Mesothelial cell of epicardium (in vitro differentiated cells): ENCODE measurements around the gene RUSF1. TPM values are rescaled to one million over a fixed set of nuclear protein-coding genes. Genes with fewer than 3 reads are reported as not detected.

Experiments used
- DNase-seq, 2 experiments: peaks; one replicate each; pipeline ENCODE4 v3.0.0; 2021; ENCODE audit warnings: low spot score in 2 of 2; ENCODE audit not compliant: unreplicated experiment in 2 of 2
- H3K27ac Mint-ChIP-seq: 2 replicates; pipeline ENCODE4 v1.8.0; 2021; ENCODE audit warnings: mixed read lengths
- H3K27me3 Mint-ChIP-seq: 2 replicates; pipeline ENCODE4 v1.8.0; 2021; ENCODE audit warnings: low read depth, mixed read lengths
- H3K36me3 Mint-ChIP-seq: 2 replicates; pipeline ENCODE4 v1.8.0; 2021; ENCODE audit warnings: mixed read lengths
- H3K4me1 Mint-ChIP-seq: 2 replicates; pipeline ENCODE4 v1.8.0; 2021; ENCODE audit warnings: mixed read lengths
- H3K4me3 Mint-ChIP-seq: 2 replicates; pipeline ENCODE4 v1.8.0; 2021; ENCODE audit warnings: mild to moderate bottlenecking, moderate library complexity, mixed read lengths
- H3K9me3 Mint-ChIP-seq: 2 replicates; pipeline ENCODE4 v1.8.0; 2021; ENCODE audit warnings: mixed read lengths
- CTCF ChIP-seq: fragments of 200-600 bp; sonication (generic); IDR thresholded peaks from one replicate; pipeline ENCODE4 v1.5.0; 2021; ENCODE audit warnings: antibody characterized with exemption; ENCODE audit not compliant: unreplicated experiment
- total RNA-seq: library from RNA; stranded (reverse); gene quantifications from 3 replicates; pipeline ENCODE4 v1.2.1, GENCODE V29; 2021

The RUSF1 gene
- total RNA-seq, 1 donor from 2014 or later: 88.9 TPM

DNA sequence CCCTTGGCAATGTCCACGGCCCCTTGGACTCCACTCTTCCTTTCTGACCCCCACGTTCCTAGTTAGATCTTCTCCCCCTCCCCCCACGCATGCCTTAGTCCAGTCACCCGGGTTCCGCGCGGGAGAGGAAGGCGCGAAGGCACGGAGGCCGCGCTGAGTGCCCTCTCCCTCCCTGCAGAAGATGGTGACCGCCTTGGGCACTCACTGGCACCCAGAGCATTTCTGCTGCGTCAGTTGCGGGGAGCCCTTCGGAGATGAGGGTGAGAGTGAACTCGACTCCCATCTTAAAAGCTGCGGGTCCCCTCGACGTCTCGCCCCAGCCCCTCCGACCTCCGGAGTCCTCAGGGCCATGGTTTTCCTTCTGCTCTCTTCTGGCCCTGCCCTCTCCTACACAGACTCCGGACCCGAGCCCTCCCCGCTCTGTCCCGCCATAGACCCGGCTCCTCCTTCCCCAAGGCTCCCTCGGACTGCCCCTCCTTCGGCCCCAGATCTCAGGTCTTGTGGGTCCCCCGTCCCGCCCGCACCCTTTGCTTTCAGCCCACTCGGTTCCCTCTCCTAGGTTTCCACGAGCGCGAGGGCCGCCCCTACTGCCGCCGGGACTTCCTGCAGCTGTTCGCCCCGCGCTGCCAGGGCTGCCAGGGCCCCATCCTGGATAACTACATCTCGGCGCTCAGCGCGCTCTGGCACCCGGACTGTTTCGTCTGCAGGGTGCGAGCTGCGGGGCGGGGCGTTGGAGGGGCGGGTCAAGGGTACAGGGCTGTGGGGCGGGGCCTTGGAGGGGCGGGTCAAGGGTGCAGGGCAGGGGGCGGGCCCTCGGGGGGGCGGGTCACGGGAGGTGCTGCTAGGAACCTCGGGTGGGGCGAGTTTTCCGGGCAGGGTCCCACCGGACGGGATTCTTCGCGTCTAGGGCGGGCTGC lies 31.6 kb downstream of the RUSF1 start:
- no peak for TF ChIP-seq CTCF
- no peak for DNase-seq
- peak overlapping the region; percentile 61 for H3K4me3 Mint-ChIP-seq
- no peak overlapping the region for H3K27ac Mint-ChIP-seq
- peaks cover 6% of the 10 kb centered on the region for H3K36me3 Mint-ChIP-seq
- no peaks in the 10 kb centered on the region for H3K9me3 Mint-ChIP-seq
- peaks cover 26% of the 10 kb centered on the region for H3K4me1 Mint-ChIP-seq
- H3K27me3 Mint-ChIP-seq: peaks cover 64% of the 10 kb centered on the region

DNA sequence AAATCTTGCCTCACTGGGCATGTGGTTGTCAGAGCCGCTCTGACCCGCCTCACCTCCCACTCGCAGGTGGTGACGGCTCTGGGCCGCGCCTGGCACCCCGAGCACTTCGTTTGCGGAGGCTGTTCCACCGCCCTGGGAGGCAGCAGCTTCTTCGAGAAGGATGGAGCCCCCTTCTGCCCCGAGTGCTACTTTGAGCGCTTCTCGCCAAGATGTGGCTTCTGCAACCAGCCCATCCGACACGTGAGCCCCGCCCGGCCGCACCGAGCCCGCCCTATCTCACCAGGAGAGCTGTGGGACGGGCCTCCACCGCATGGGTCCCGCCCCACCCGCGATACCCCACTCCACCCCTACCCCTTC lies 32.3 kb downstream of the RUSF1 start:
- no peak for DNase-seq
- TF ChIP-seq CTCF: no peak
- Mint-ChIP-seq H3K4me3 (peak overlapping the region; percentile 61), H3K27ac (no peak overlapping the region), H3K36me3 (peaks cover 6% of the 10 kb centered on the region), H3K9me3 (no peaks in the 10 kb centered on the region), H3K4me1 (peaks cover 33% of the 10 kb centered on the region), H3K27me3 (peaks cover 62% of the 10 kb centered on the region)

GRCh38 chr16:31474773-31475738 lies 33.1 kb downstream of the RUSF1 start:
- TF ChIP-seq CTCF: no peak
- H3K4me3 Mint-ChIP-seq: no peak overlapping the region
- peaks cover 6% of the 10 kb centered on the region for H3K36me3 Mint-ChIP-seq
- no peak overlapping the region for H3K27ac Mint-ChIP-seq
- H3K4me1 Mint-ChIP-seq: peaks cover 33% of the 10 kb centered on the region
- H3K9me3 Mint-ChIP-seq: no peaks in the 10 kb centered on the region
- H3K27me3 Mint-ChIP-seq: peaks cover 57% of the 10 kb centered on the region
- no peak for DNase-seq

GRCh38 chr16:31474173-31474714 lies 33.9 kb downstream of the RUSF1 start:
- no peak for DNase-seq
- no peaks in the 10 kb centered on the region for H3K9me3 Mint-ChIP-seq
- peaks cover 6% of the 10 kb centered on the region for H3K36me3 Mint-ChIP-seq
- TF ChIP-seq CTCF: no peak
- no peak overlapping the region for H3K27ac Mint-ChIP-seq
- peaks cover 33% of the 10 kb centered on the region for H3K4me1 Mint-ChIP-seq
- H3K4me3 Mint-ChIP-seq: no peak overlapping the region
- peaks cover 53% of the 10 kb centered on the region for H3K27me3 Mint-ChIP-seq

DNA sequence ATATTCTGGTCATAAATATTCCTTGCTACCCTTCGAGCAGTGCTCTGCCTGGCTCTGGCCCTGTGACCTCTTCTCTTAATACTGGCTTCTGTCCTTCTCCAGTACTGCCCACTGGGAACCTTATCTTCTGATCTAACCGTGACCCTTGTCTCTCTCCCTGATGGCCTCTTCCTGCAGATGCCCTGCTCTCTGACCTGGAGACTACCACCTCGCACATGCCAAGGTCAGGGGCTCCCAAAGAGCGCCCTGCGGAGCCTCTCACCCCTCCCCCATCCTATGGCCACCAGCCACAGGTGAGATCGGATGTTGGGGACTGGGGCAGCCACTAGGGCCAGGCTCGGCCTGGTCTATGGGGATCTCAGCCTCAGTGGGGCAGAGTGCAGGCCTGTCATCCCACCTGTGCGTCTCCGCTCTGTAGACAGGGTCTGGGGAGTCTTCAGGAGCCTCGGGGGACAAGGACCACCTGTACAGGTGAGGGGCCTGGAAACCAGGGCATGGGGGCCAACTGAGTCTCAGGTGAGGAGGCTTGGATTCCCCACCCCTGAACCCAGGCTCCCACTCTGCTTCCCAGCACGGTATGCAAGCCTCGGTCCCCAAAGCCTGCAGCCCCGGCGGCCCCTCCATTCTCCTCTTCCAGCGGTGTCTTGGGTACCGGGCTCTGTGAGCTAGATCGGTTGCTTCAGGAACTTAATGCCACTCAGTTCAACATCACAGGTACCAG lies 34.8 kb downstream of the RUSF1 start:
- Mint-ChIP-seq H3K4me1 (peaks cover 33% of the 10 kb centered on the region), H3K9me3 (no peaks in the 10 kb centered on the region), H3K27ac (peak overlapping the region; percentile 71), H3K27me3 (peaks cover 48% of the 10 kb centered on the region), H3K4me3 (peak overlapping the region; percentile 78), H3K36me3 (peaks cover 6% of the 10 kb centered on the region)
- no peak for DNase-seq
- no peak for TF ChIP-seq CTCF
